ENCODE measurements around the gene KCTD1. TPM values are rescaled to one million over a fixed set of nuclear protein-coding genes. Genes with fewer than 3 reads are reported as not detected.

The KCTD1 gene
- total and polyA plus RNA-seq, 2 of the 8 experiments (the other 6 are each of a cell fraction or from before 2014, with no cell fraction given): 7.7 to 14.0 TPM

- ChIA-PET POLR2A (ENCODE audit: partially characterized antibody) (no interaction called here), CTCF (ENCODE audit: partially characterized antibody) (interaction anchor here (1.2 kb wide), 1 partner anchor 179 kb away, joined by 3 read pairs; no protein-coding TSS in a partner anchor)
- Histone ChIP-seq H2AK5ac (ENCODE audit: low read depth, low read length) (no peak overlapping the region), H3K18ac (ENCODE audit: extremely low read depth, low read length) (no peak overlapping the region), H3K79me1 (ENCODE audit: low read depth, low read length) (no peaks in the 10 kb centered on the region), H3K27me3 (replicated peaks in 1 of 4; ENCODE audit: control insufficient read depth in 3 of 4, extremely low read depth in 1 of 4, insufficient read depth in 3 of 4, low read length in 3 of 4) (no peaks in the 10 kb centered on the region), H4K20me1 (replicated peaks in 1 of 2; ENCODE audit: control insufficient read depth in 1 of 2, insufficient read depth in 2 of 2, low read length in 2 of 2) (no peaks in the 10 kb centered on the region), H3K79me2 (ENCODE audit: control insufficient read depth in 1 of 2, insufficient read depth in 2 of 2, low read length in 2 of 2) (no peaks in the 10 kb centered on the region), H3K9me3 (ENCODE audit: insufficient read depth in 2 of 2, low read depth in 1 of 2, low read length in 1 of 2) (no peaks in the 10 kb centered on the region), H3K23me2 (ENCODE audit: low read depth, low read length) (no peaks in the 10 kb centered on the region), H2BK15ac (ENCODE audit: low read length) (no peak overlapping the region), H4K5ac (ENCODE audit: insufficient read length, low read depth, low read length) (no peak overlapping the region), H2BK20ac (ENCODE audit: low read length) (no peak overlapping the region), H3K4me1 (replicated peaks in 1 of 4; ENCODE audit: control insufficient read depth in 3 of 4, insufficient read depth in 4 of 4, low read length in 3 of 4) (peaks cover 0 to 3% (median 1%) of the 10 kb centered on the region in 4 experiments; a peak in 3 of 7 replicates), H2BK12ac (ENCODE audit: low read depth, low read length) (no peak overlapping the region), H3K9ac (replicated peaks in 1 of 4; ENCODE audit: extremely low read depth in 1 of 4, low read depth in 3 of 4, low read length in 3 of 4) (no peak overlapping the region), H3K27ac (ENCODE audit: low read depth, low read length) (no peak overlapping the region), H4K91ac (replicated peaks; ENCODE audit: insufficient read length, low read length) (no peak overlapping the region), H3K36me3 (ENCODE audit: control insufficient read depth in 2 of 4, insufficient read depth in 4 of 4, low read length in 3 of 4) (no peaks in the 10 kb centered on the region), H3K4me2 (ENCODE audit: insufficient read depth in 1 of 2, low read depth in 2 of 2, low read length in 2 of 2) (no peak overlapping the region), H2AFZ (ENCODE audit: low read length) (no peak overlapping the region), H2BK120ac (replicated peaks; ENCODE audit: low read depth, low read length) (no peak overlapping the region), H3K56ac (replicated peaks; ENCODE audit: insufficient read length, low read depth, low read length) (no peak overlapping the region), H3K23ac (ENCODE audit: insufficient read length) (no peak overlapping the region), H3K4ac (replicated peaks; ENCODE audit: insufficient read length, low read depth, low read length) (no peak overlapping the region), H3K14ac (ENCODE audit: insufficient read length) (no peak overlapping the region), H4K8ac (ENCODE audit: extremely low read depth, insufficient read depth, low read length) (no peak overlapping the region), H2BK5ac (ENCODE audit: low read depth, low read length) (no peak overlapping the region), H3K4me3 (ENCODE audit: extremely low read depth in 1 of 4, insufficient read depth in 2 of 4, low read depth in 3 of 4, low read length in 4 of 4) (no peak overlapping the region)
- DNase-seq (ENCODE audit: low read depth in 1 of 2, low spot score in 2 of 2): no peak
- TF ChIP-seq CREB1 (IDR thresholded peaks at IDR 0.05) (no peak), E2F6 (IDR thresholded peaks at IDR 0.05) (no peak)
- WGBS, 2 experiments (ENCODE audit: extremely low coverage in 1 of 2, insufficient coverage in 1 of 2, insufficient read length in 1 of 2, insufficient replicate concordance in 2 of 2, low coverage in 1 of 2, low lambda C conversion rate in 2 of 2, missing lambda C conversion rate in 1 of 2): 73% methylated on average over 3 of the region's 3 CpGs; no CpG with 5 or more reads in 1 of the 2 experiments
- no peak for FAIRE-seq
Observed at GRCh38 chr18:26563024-26563423, 14.7 kb upstream of the KCTD1 start.

Data from H1 (cell line).